Activated B cell treated with CpG ODN at 0.5 μM for 24 hours (primary cell): ENCODE results near the gene PINLYP. TPM values are rescaled to one million over a fixed set of nuclear protein-coding genes. Genes with fewer than 3 reads are reported as not detected.

Experiments used
- ATAC-seq: fragments of 200-7000 bp; cut with Tn5 transposase; one replicate; pipeline ENCODE4 v1.10.0; 2021; ENCODE audit warnings: low read depth, mild to moderate bottlenecking, moderate library complexity
- CTCF ChIA-PET: fragments of 350-600 bp; sonication (Branson Sonifier 250); formaldehyde crosslinking; loops from one replicate; lab custom pipeline; 2021; ENCODE audit warnings: antibody characterized with exemption; lab: Charles Lee
- POLR2A ChIA-PET: fragments of 350-600 bp; sonication (Branson Sonifier 250); formaldehyde crosslinking; loops from one replicate; lab custom pipeline; 2021; ENCODE audit warnings: antibody characterized with exemption; lab: Charles Lee
- DNase-seq: peaks from one replicate; pipeline ENCODE4 v3.0.0; 2022
- H3K27ac Mint-ChIP-seq: one replicate; pipeline ENCODE4 v1.8.0; 2020; ENCODE audit warnings: mixed read lengths
- H3K27me3 Mint-ChIP-seq: one replicate; pipeline ENCODE4 v1.8.0; 2021; ENCODE audit warnings: mixed read lengths
- H3K36me3 Mint-ChIP-seq: one replicate; pipeline ENCODE4 v1.8.0; 2021; ENCODE audit warnings: low read depth, mixed read lengths
- H3K4me1 Mint-ChIP-seq: one replicate; pipeline ENCODE4 v1.8.0; 2021; ENCODE audit warnings: mixed read lengths
- H3K4me3 Mint-ChIP-seq: one replicate; pipeline ENCODE4 v1.8.0; 2020; ENCODE audit warnings: mild to moderate bottlenecking, mixed read lengths
- H3K9me3 Mint-ChIP-seq: one replicate; pipeline ENCODE4 v1.8.0; 2020; ENCODE audit warnings: mixed read lengths
- CTCF ChIP-seq: fragments of 200-600 bp; IDR thresholded peaks from one replicate; pipeline ENCODE4 v1.8.0; 2022; ENCODE audit warnings: antibody characterized with exemption, mild to moderate bottlenecking
- intact Hi-C: fragments of 100-400 bp; cut with micrococcal nuclease; formaldehyde crosslinking; loops from one replicate; pipeline ENCODE4 v1.15.1; 2024
- total RNA-seq: library from RNA; stranded (reverse); gene quantifications from 2 replicates; pipeline ENCODE4 v1.2.3, GENCODE V29; 2022

The PINLYP gene
- total RNA-seq, 1 donor from 2014 or later: 2.1 TPM

- no peak for TF ChIP-seq CTCF
- CTCF ChIA-PET: no interaction called here
- H3K27ac Mint-ChIP-seq: no peak overlapping the region
- POLR2A ChIA-PET: interaction anchor here (0.6 kb wide), 1 partner anchor 42 kb away, joined by 3 read pairs; no protein-coding TSS in a partner anchor
- H3K27me3 Mint-ChIP-seq: no peaks in the 10 kb centered on the region
- no peaks in the 10 kb centered on the region for H3K9me3 Mint-ChIP-seq
- intact Hi-C loops: loop anchor here (10.0 kb wide), 1 partner anchor 215 kb away; the partner anchor contains the start of gene KCNN4
- H3K4me3 Mint-ChIP-seq: no peak overlapping the region
- no peak for ATAC-seq
- DNase-seq: no peak
- peaks cover 20% of the 10 kb centered on the region for H3K36me3 Mint-ChIP-seq
- H3K4me1 Mint-ChIP-seq: peaks cover 32% of the 10 kb centered on the region
Measured at GRCh38 chr19:43569657-43570056, 5.9 kb upstream of the PINLYP start.

- Mint-ChIP-seq H3K4me3 (no peak overlapping the region), H3K27me3 (no peaks in the 10 kb centered on the region), H3K9me3 (no peaks in the 10 kb centered on the region), H3K36me3 (peaks cover 26% of the 10 kb centered on the region), H3K27ac (peak overlapping the region; percentile 59), H3K4me1 (peaks cover 32% of the 10 kb centered on the region)
- no peak for TF ChIP-seq CTCF
- CTCF ChIA-PET: interaction anchor here (1.9 kb wide), 1 partner anchor 15 kb away, joined by 9 read pairs; no protein-coding TSS in a partner anchor
- POLR2A ChIA-PET: interaction anchor here (1.5 kb wide), 1 partner anchor 26 kb away, joined by 7 read pairs; the partner anchor contains the start of genes IRGQ and ZNF576
- ATAC-seq (no peak), DNase-seq (no peak)
- intact Hi-C loops: no loop called here
Measured at GRCh38 chr19:43570174-43570791, 5.3 kb upstream of the PINLYP start.

- ChIA-PET POLR2A (interaction anchor here (0.6 to 0.8 kb wide), 2 partner anchors 24 to 43 kb away, joined by 4 read pairs; partner anchors contain the start of genes IRGQ and ZNF576), CTCF (interaction anchor here (1.9 kb wide), 1 partner anchor 17 kb away, joined by 9 read pairs; no protein-coding TSS in a partner anchor)
- H3K4me1 Mint-ChIP-seq: peaks cover 39% of the 10 kb centered on the region
- no peaks in the 10 kb centered on the region for H3K27me3 Mint-ChIP-seq
- no peak for DNase-seq
- H3K36me3 Mint-ChIP-seq: peaks cover 25% of the 10 kb centered on the region
- no peak overlapping the region for H3K27ac Mint-ChIP-seq
- intact Hi-C loops: no loop called here
- no peak overlapping the region for H3K4me3 Mint-ChIP-seq
- no peaks in the 10 kb centered on the region for H3K9me3 Mint-ChIP-seq
- no peak for TF ChIP-seq CTCF
- no peak for ATAC-seq
Measured at GRCh38 chr19:43572171-43572588, 3.4 kb upstream of the PINLYP start.

GRCh38 chr19:43574424-43575155 lies 1.0 kb upstream of the PINLYP start:
- H3K4me1 Mint-ChIP-seq: peaks cover 42% of the 10 kb centered on the region
- peaks cover 25% of the 10 kb centered on the region for H3K36me3 Mint-ChIP-seq
- H3K27ac Mint-ChIP-seq: peak overlapping the region; percentile 92
- ChIA-PET CTCF (interaction anchor here (1.5 to 2.6 kb wide), 5 partner anchors 19 to 235 kb away, joined by 3 to 17 read pairs (median 7); partner anchors contain the start of genes IRGQ and ZNF576), POLR2A (interaction anchor here (0.6 to 2.0 kb wide), 8 partner anchors 9 to 1369 kb away, joined by 3 to 13 read pairs (median 6); partner anchors contain the start of genes IRGQ, ZNF575 and ZNF576)
- DNase-seq: no peak
- intact Hi-C loops: loop anchor here (1.0 kb wide), 3 partner anchors 12 to 45 kb away; partner anchors contain the start of genes IRGQ, ZNF428 and ZNF576
- ATAC-seq: no peak
- H3K4me3 Mint-ChIP-seq: peak overlapping the region; percentile 96
- no peaks in the 10 kb centered on the region for H3K9me3 Mint-ChIP-seq
- no peak for TF ChIP-seq CTCF
- no peaks in the 10 kb centered on the region for H3K27me3 Mint-ChIP-seq
